GM23248 (cell line): ENCODE results near the gene PTGES2. TPM values are rescaled to one million over a fixed set of nuclear protein-coding genes. Genes with fewer than 3 reads are reported as not detected.

ENCODE experiments used
- DNase-seq: peaks from one replicate; pipeline ENCODE4 v3.0.0-alpha.2; 2015
- H2AFZ ChIP-seq: fragments of 200-600 bp; sonication (generic); 2 replicates; pipeline ENCODE4 v1.6.1; 2016; ENCODE audit warnings: antibody characterized with exemption
- H3F3A ChIP-seq: fragments of 200-600 bp; sonication (generic); 2 replicates; pipeline ENCODE4 v1.6.1; 2016; ENCODE audit warnings: mild to moderate bottlenecking, antibody characterized with exemption, mixed run types; ENCODE audit not compliant: insufficient read depth
- H3K27ac ChIP-seq: fragments of 200-600 bp; sonication (generic); 2 replicates; pipeline ENCODE4 v1.5.1; 2016; ENCODE audit warnings: mild to moderate bottlenecking
- H3K27me3 ChIP-seq: fragments of 200-600 bp; sonication (generic); replicated peaks from 2 replicates; pipeline ENCODE4 v1.6.1; 2016; ENCODE audit warnings: mild to moderate bottlenecking; ENCODE audit not compliant: insufficient read depth
- H3K36me3 ChIP-seq: fragments of 200-600 bp; sonication (generic); 2 replicates; pipeline ENCODE4 v1.6.1; 2016; ENCODE audit warnings: low read depth, mild to moderate bottlenecking
- H3K4me1 ChIP-seq: fragments of 200-600 bp; sonication (generic); 2 replicates; pipeline ENCODE4 v1.6.1; 2016; ENCODE audit warnings: mild to moderate bottlenecking; ENCODE audit not compliant: insufficient read depth
- H3K4me2 ChIP-seq: fragments of 200-600 bp; sonication (generic); one replicate; pipeline ENCODE4 v1.6.1; 2016; ENCODE audit warnings: mild to moderate bottlenecking; ENCODE audit not compliant: unreplicated experiment
- H3K4me3 ChIP-seq: fragments of 200-600 bp; sonication (generic); 2 replicates; pipeline ENCODE4 v1.5.1; 2016; ENCODE audit warnings: mild to moderate bottlenecking
- H3K79me2 ChIP-seq: fragments of 200-600 bp; sonication (generic); 2 replicates; pipeline ENCODE4 v1.6.1; 2016; ENCODE audit warnings: mild to moderate bottlenecking; ENCODE audit not compliant: insufficient read depth
- H3K9ac ChIP-seq: fragments of 200-600 bp; sonication (generic); 2 replicates; pipeline ENCODE4 v1.6.1; 2016; ENCODE audit warnings: mild to moderate bottlenecking
- H3K9me2 ChIP-seq: fragments of 200-600 bp; sonication (generic); 2 replicates; pipeline ENCODE4 v1.6.1; 2016; ENCODE audit warnings: mixed run types, mild to moderate bottlenecking, moderate library complexity; ENCODE audit not compliant: insufficient read depth
- H3K9me3 ChIP-seq: fragments of 200-600 bp; sonication (generic); one replicate; pipeline ENCODE4 v1.6.1; 2017; ENCODE audit warnings: low read depth
- H4K20me1 ChIP-seq: fragments of 200-600 bp; sonication (generic); 2 replicates; pipeline ENCODE4 v1.6.0; 2016; ENCODE audit not compliant: insufficient read depth
- EZH2 ChIP-seq: fragments of 200-600 bp; sonication (generic); IDR thresholded peaks from 2 replicates; pipeline ENCODE4 v1.6.1; 2018; ENCODE audit warnings: antibody characterized with exemption, mild to moderate bottlenecking; ENCODE audit not compliant: insufficient read depth, poor library complexity, severe bottlenecking
- EZH2phosphoT487 ChIP-seq: fragments of 200-600 bp; sonication (generic); IDR thresholded peaks from 2 replicates; pipeline ENCODE4 v1.6.1; 2018; ENCODE audit warnings: antibody characterized with exemption, moderate library complexity, mild to moderate bottlenecking, low read depth; ENCODE audit not compliant: insufficient read depth
- WGBS, 2 experiments: methylation state at CpG; one replicate each; pipeline ENCODE4 v1.1.6; 2015 to 2017; ENCODE audit warnings: low lambda C conversion rate in 2 of 2, low coverage in 1 of 2; ENCODE audit errors: missing lambda C conversion rate in 2 of 2; 5-methylcytosine and 5-hydroxymethylcytosine counted together
- in situ Hi-C: fragments of 300-500 bp; cut with MboI; formaldehyde crosslinking; loops from 2 replicates; pipeline ENCODE4 v1.15.0; 2020
- polyA plus RNA-seq: library from polyadenylated mRNA; unstranded; fragments of >200 nt; fragmentation: Nextera tagmentation; extraction: Ambion mirVana; gene quantifications from 2 replicates; pipeline ENCODE4 v1.2.1, GENCODE V29; 2016
- total RNA-seq: library from RNA; depleted of rRNA; stranded (reverse); fragments of >200 nt; shearing (Covaris generic); gene quantifications from 2 replicates; pipeline ENCODE4 v1.2.3, GENCODE V29; 2014

PTGES2 gene
- total and polyA plus RNA-seq, 2 experiments from 2014 or later, result 63.3 to 68.6 TPM

- DNase-seq, result no peak
- TF ChIP-seq EZH2phosphoT487 (no peak), EZH2 (no peak)
- no peak overlapping the region for H3K27ac ChIP-seq
- in situ Hi-C loops, result no loop called here
- H3F3A ChIP-seq, result peaks cover 12% of the 10 kb centered on the region
- H4K20me1 ChIP-seq, result no peaks in the 10 kb centered on the region
- no peaks in the 10 kb centered on the region for H3K9me3 ChIP-seq
- H3K4me2 ChIP-seq, result no peak overlapping the region
- no peaks in the 10 kb centered on the region for H3K36me3 ChIP-seq
- H3K9me2 ChIP-seq, result no peaks in the 10 kb centered on the region
- H3K27me3 ChIP-seq, result no peaks in the 10 kb centered on the region
- H2AFZ ChIP-seq, result no peak overlapping the region
- 98 to 99% methylated on average over 4 of the region's 4 CpGs for WGBS, 2 experiments
- no peak overlapping the region for H3K4me3 ChIP-seq
- H3K9ac ChIP-seq, result no peak overlapping the region
- peaks cover 79% of the 10 kb centered on the region for H3K79me2 ChIP-seq
- peaks cover 14% of the 10 kb centered on the region for H3K4me1 ChIP-seq
Observed at GRCh38 chr9:128085943-128086342, 41.6 kb downstream of the PTGES2 start.

- Histone ChIP-seq H3K27me3 (no peaks in the 10 kb centered on the region), H3K4me3 (no peak overlapping the region), H3K9me3 (no peaks in the 10 kb centered on the region), H3K4me2 (no peak overlapping the region), H3K4me1 (peaks cover 20% of the 10 kb centered on the region), H4K20me1 (no peaks in the 10 kb centered on the region), H3F3A (peaks cover 21% of the 10 kb centered on the region), H3K79me2 (peaks cover 77% of the 10 kb centered on the region), H3K9ac (no peak overlapping the region), H2AFZ (no peak overlapping the region), H3K9me2 (no peaks in the 10 kb centered on the region), H3K27ac (no peak overlapping the region), H3K36me3 (no peaks in the 10 kb centered on the region)
- peak; percentile 38 for DNase-seq
- 96 to 98% methylated on average over 4 of the region's 4 CpGs for WGBS, 2 experiments
- TF ChIP-seq EZH2phosphoT487, result no peak
- no peak for TF ChIP-seq EZH2
- in situ Hi-C loops, result no loop called here
Observed at GRCh38 chr9:128084746-128085145, 42.8 kb downstream of the PTGES2 start.

GRCh38 chr9:128082151-128082550 lies 45.4 kb downstream of the PTGES2 start:
- in situ Hi-C loops, result no loop called here
- Histone ChIP-seq H3K9ac (no peak overlapping the region), H3K79me2 (peaks cover 77% of the 10 kb centered on the region), H3K4me3 (no peak overlapping the region), H3K9me3 (no peaks in the 10 kb centered on the region), H3K4me2 (no peak overlapping the region), H3F3A (peaks cover 21% of the 10 kb centered on the region), H3K36me3 (no peaks in the 10 kb centered on the region), H3K27me3 (no peaks in the 10 kb centered on the region), H2AFZ (no peak overlapping the region), H4K20me1 (no peaks in the 10 kb centered on the region), H3K9me2 (no peaks in the 10 kb centered on the region), H3K4me1 (peaks cover 26% of the 10 kb centered on the region), H3K27ac (peak overlapping the region; percentile 86)
- DNase-seq, result peak; percentile 34
- TF ChIP-seq EZH2 (no peak), EZH2phosphoT487 (no peak)
- WGBS, 2 experiments, result 81 to 84% methylated on average over 7 of the region's 7 CpGs

DNA sequence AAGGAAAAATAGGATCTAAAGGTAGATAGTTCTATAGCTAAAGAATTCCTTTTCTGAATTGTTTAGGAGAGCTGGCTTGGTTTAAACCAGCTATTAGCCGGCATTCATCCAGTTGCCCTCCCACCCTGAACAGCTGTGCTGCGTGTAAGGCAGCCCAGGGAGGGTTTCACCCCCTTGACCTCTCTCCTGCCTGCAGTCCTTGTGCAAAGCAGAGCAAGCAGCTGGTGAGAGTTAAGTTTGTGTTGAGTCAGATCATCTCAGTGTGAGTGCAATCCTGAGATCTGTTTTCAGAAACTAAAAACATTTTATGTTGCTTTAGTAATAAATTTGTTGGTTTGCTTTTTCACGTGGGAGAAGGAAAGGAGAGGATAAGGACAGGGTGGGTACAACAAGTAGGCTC lies 46.5 kb downstream of the PTGES2 start:
- Histone ChIP-seq H3F3A (peaks cover 21% of the 10 kb centered on the region), H3K4me2 (no peak overlapping the region), H2AFZ (no peak overlapping the region), H4K20me1 (no peaks in the 10 kb centered on the region), H3K9me2 (no peaks in the 10 kb centered on the region), H3K27me3 (no peaks in the 10 kb centered on the region), H3K9ac (peak overlapping the region; percentile 64), H3K36me3 (no peaks in the 10 kb centered on the region), H3K9me3 (no peaks in the 10 kb centered on the region), H3K4me1 (peaks cover 26% of the 10 kb centered on the region), H3K79me2 (peaks cover 79% of the 10 kb centered on the region), H3K27ac (peak overlapping the region; percentile 86), H3K4me3 (no peak overlapping the region)
- 0 to 2% methylated on average over 3 of the region's 3 CpGs for WGBS, 2 experiments
- DNase-seq, result peak; percentile 87
- in situ Hi-C loops, result no loop called here
- no peak for TF ChIP-seq EZH2
- TF ChIP-seq EZH2phosphoT487, result no peak

- H3F3A ChIP-seq, result peaks cover 21% of the 10 kb centered on the region
- no peaks in the 10 kb centered on the region for H3K9me2 ChIP-seq
- H3K9me3 ChIP-seq, result no peaks in the 10 kb centered on the region
- no peaks in the 10 kb centered on the region for H4K20me1 ChIP-seq
- H3K9ac ChIP-seq, result no peak overlapping the region
- H3K4me2 ChIP-seq, result no peak overlapping the region
- in situ Hi-C loops, result no loop called here
- H3K4me3 ChIP-seq, result no peak overlapping the region
- WGBS, 2 experiments, result 92 to 94% methylated on average over 5 of the region's 5 CpGs
- H3K4me1 ChIP-seq, result peaks cover 26% of the 10 kb centered on the region
- H3K27me3 ChIP-seq, result no peaks in the 10 kb centered on the region
- H2AFZ ChIP-seq, result no peak overlapping the region
- 0 out of 2 replicates have a peak overlapping the region, but pooled peaks have one; percentile 86 for H3K27ac ChIP-seq
- H3K36me3 ChIP-seq, result no peaks in the 10 kb centered on the region
- H3K79me2 ChIP-seq, result peaks cover 79% of the 10 kb centered on the region
- DNase-seq, result no peak
- TF ChIP-seq EZH2phosphoT487 (no peak), EZH2 (no peak)
Observed at GRCh38 chr9:128080206-128080605, 47.3 kb downstream of the PTGES2 start.
